Ishikawa (cell line): ENCODE results near the gene TFCP2L1.

Source experiments
- CEBPB ChIP-seq: IDR thresholded peaks from 2 replicates; pipeline ENCODE4 v1.6.1; 2012
- CREB1 ChIP-seq: IDR thresholded peaks from 2 replicates; pipeline ENCODE4 v1.6.1; 2012; ENCODE audit warnings: low read depth
- EGR1 ChIP-seq: IDR thresholded peaks from 2 replicates; pipeline ENCODE4 v1.6.1; 2012
- EP300 ChIP-seq: IDR thresholded peaks from 2 replicates; pipeline ENCODE4 v1.6.1; 2012; ENCODE audit warnings: borderline replicate concordance
- FOXM1 ChIP-seq: IDR thresholded peaks from 2 replicates; pipeline ENCODE4 v1.6.1; 2012; ENCODE audit warnings: low read depth, borderline replicate concordance
- RAD21 ChIP-seq: IDR thresholded peaks from 2 replicates; pipeline ENCODE4 v1.6.1; 2012; ENCODE audit warnings: low read depth
- TAF1 ChIP-seq: IDR thresholded peaks from 2 replicates; pipeline ENCODE4 v1.6.1; 2012; ENCODE audit warnings: low read depth, mild to moderate bottlenecking
- TCF12 ChIP-seq: IDR thresholded peaks from 2 replicates; pipeline ENCODE4 v1.6.1; 2012; ENCODE audit warnings: low read depth
- TEAD4 ChIP-seq: IDR thresholded peaks from 2 replicates; pipeline ENCODE4 v1.6.1; 2012
- YY1 ChIP-seq: IDR thresholded peaks from 2 replicates; pipeline ENCODE4 v1.6.1; 2012; ENCODE audit warnings: low read depth
- TF ChIP-seq, protein P1 (sequence below): IDR thresholded peaks from 2 replicates; pipeline ENCODE4 v1.6.1; 2012
- TF ChIP-seq, protein P2 (sequence below): IDR thresholded peaks from 2 replicates; pipeline ENCODE4 v1.6.1; 2012
- TF ChIP-seq, protein P3 (sequence below): IDR thresholded peaks from 2 replicates; pipeline ENCODE4 v1.6.1; 2012; ENCODE audit warnings: low read depth, mild to moderate bottlenecking

DNA sequence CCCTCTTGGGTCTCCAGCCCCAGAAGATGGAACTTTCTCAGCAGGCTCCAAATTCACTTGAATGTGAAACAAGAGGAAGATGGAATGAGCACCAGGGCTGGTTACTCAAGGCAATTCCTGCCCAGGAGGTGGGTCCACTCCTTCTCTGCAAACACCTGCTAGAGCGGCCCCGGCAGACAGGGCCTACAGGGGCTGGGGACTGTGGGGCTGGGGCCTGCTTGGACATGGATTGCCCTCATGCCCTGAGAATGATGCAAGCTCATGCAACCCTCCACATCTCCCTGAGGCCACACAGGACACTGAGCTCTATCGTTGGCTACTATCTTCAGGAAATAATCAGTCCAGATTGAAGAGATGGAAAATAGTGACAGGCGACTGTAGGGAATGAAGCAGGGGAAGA lies 39.1 kb downstream of the TFCP2L1 start:
- TF ChIP-seq CEBPB, result no peak
- TF ChIP-seq, protein P1, sequence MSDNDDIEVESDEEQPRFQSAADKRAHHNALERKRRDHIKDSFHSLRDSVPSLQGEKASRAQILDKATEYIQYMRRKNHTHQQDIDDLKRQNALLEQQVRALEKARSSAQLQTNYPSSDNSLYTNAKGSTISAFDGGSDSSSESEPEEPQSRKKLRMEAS, result no peak
- TF ChIP-seq TEAD4, result no peak
- TF ChIP-seq CREB1, result no peak
- TF ChIP-seq, protein P2, sequence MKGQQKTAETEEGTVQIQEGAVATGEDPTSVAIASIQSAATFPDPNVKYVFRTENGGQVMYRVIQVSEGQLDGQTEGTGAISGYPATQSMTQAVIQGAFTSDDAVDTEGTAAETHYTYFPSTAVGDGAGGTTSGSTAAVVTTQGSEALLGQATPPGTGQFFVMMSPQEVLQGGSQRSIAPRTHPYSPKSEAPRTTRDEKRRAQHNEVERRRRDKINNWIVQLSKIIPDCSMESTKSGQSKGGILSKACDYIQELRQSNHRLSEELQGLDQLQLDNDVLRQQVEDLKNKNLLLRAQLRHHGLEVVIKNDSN, result no peak
- no peak for TF ChIP-seq EGR1
- no peak for TF ChIP-seq EP300
- TF ChIP-seq TAF1, result no peak
- no peak for TF ChIP-seq RAD21
- TF ChIP-seq, protein P3, sequence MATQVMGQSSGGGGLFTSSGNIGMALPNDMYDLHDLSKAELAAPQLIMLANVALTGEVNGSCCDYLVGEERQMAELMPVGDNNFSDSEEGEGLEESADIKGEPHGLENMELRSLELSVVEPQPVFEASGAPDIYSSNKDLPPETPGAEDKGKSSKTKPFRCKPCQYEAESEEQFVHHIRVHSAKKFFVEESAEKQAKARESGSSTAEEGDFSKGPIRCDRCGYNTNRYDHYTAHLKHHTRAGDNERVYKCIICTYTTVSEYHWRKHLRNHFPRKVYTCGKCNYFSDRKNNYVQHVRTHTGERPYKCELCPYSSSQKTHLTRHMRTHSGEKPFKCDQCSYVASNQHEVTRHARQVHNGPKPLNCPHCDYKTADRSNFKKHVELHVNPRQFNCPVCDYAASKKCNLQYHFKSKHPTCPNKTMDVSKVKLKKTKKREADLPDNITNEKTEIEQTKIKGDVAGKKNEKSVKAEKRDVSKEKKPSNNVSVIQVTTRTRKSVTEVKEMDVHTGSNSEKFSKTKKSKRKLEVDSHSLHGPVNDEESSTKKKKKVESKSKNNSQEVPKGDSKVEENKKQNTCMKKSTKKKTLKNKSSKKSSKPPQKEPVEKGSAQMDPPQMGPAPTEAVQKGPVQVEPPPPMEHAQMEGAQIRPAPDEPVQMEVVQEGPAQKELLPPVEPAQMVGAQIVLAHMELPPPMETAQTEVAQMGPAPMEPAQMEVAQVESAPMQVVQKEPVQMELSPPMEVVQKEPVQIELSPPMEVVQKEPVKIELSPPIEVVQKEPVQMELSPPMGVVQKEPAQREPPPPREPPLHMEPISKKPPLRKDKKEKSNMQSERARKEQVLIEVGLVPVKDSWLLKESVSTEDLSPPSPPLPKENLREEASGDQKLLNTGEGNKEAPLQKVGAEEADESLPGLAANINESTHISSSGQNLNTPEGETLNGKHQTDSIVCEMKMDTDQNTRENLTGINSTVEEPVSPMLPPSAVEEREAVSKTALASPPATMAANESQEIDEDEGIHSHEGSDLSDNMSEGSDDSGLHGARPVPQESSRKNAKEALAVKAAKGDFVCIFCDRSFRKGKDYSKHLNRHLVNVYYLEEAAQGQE, result no peak
- no peak for TF ChIP-seq YY1
- no peak for TF ChIP-seq TCF12
- no peak for TF ChIP-seq FOXM1
